Glomerular visceral epithelial cell (primary cell): Measurements from ENCODE around the gene ACTRT1.

Source experiments
- DNase-seq: peaks from one replicate; pipeline ENCODE4 v3.0.0-alpha.2; 2016; ENCODE audit errors: extremely low spot score

ACTRT1 gene

GRCh38 chrX:128052303-128052702, at the start of gene ACTRT1:
ACTRT1 (minus strand) TSS chrX:128052403; CDS start chrX:128052206, 197 bp downstream.
- no peak for DNase-seq

GRCh38 chrX:128078545-128078944, 26.3 kb upstream of the ACTRT1 start:
- DNase-seq, result no peak

- DNase-seq, result peak; percentile 70
Measured at GRCh38 chrX:128057421-128057820, 5.2 kb upstream of the ACTRT1 start.

GRCh38 chrX:128051526-128051925, 677 bp downstream of the ACTRT1 start:
- DNase-seq, result no peak

- DNase-seq, result no peak
Measured at GRCh38 chrX:128035318-128035717, 16.9 kb downstream of the ACTRT1 start.

GRCh38 chrX:128021566-128021965, 30.6 kb downstream of the ACTRT1 start:
- no peak for DNase-seq

GRCh38 chrX:128020701-128021100, 31.5 kb downstream of the ACTRT1 start:
- peak; percentile 60 for DNase-seq

GRCh38 chrX:128019218-128019617, 33.0 kb downstream of the ACTRT1 start:
- DNase-seq, result no peak

- no peak for DNase-seq
Measured at GRCh38 chrX:128012015-128012414, 40.2 kb downstream of the ACTRT1 start.

GRCh38 chrX:128007882-128008281, 44.3 kb downstream of the ACTRT1 start:
- DNase-seq, result no peak
